NCI-H2196 (cell line): ENCODE results near the gene MBP.
"Not testable (repeated sequence)": the region's sequence is repeated elsewhere in the genome, so short reads cannot be mapped to it uniquely, and the experiment has no call there.

Source experiments
- DNase-seq: peaks from one replicate; lab custom pipeline; 2025; ENCODE audit not compliant: unreplicated experiment; lab: John Stamatoyannopoulos, UW

The MBP gene

GRCh38 chr18:76994086-76994654, 138.4 kb downstream of the MBP start:
- no peak for DNase-seq

GRCh38 chr18:76993573-76993972, 139.0 kb downstream of the MBP start:
- DNase-seq, result no peak

- DNase-seq, result no peak
Measured at GRCh38 chr18:76993085-76993382, 139.5 kb downstream of the MBP start.

GRCh38 chr18:76992226-76993084, 140.1 kb downstream of the MBP start:
- DNase-seq, result no peak

GRCh38 chr18:76991021-76991688, 141.4 kb downstream of the MBP start:
- DNase-seq, result no peak

- not testable (repeated sequence) for DNase-seq
Measured at GRCh38 chr18:76990343-76991020, 142.1 kb downstream of the MBP start.

- no peak for DNase-seq
Measured at GRCh38 chr18:76989647-76990190, 142.9 kb downstream of the MBP start.

GRCh38 chr18:76988827-76989646, 143.5 kb downstream of the MBP start:
- no peak for DNase-seq

GRCh38 chr18:76988031-76988826, 144.4 kb downstream of the MBP start:
- DNase-seq, result no peak

- no peak for DNase-seq
Measured at GRCh38 chr18:76986406-76986805, 146.2 kb downstream of the MBP start.

GRCh38 chr18:76985951-76986236, 146.7 kb downstream of the MBP start:
- no peak for DNase-seq

GRCh38 chr18:76985156-76985950, 147.2 kb downstream of the MBP start:
- no peak for DNase-seq

GRCh38 chr18:76984193-76985155, 148.1 kb downstream of the MBP start:
- DNase-seq, result no peak

GRCh38 chr18:76983613-76984051, 149.0 kb downstream of the MBP start:
- DNase-seq, result no peak

GRCh38 chr18:76982841-76983583, 149.6 kb downstream of the MBP start:
- DNase-seq, result peak; percentile 87

GRCh38 chr18:76982038-76982437, 150.5 kb downstream of the MBP start:
- DNase-seq, result no peak

GRCh38 chr18:76981396-76981968, 151.1 kb downstream of the MBP start:
- DNase-seq, result no peak
